T follicular helper cell (primary cell): ENCODE results near the gene FFAR1.
A peak's percentile ranks its signal among the peaks of the same experiment; 100 is the strongest.
"Not testable (repeated sequence)": the region's sequence is repeated elsewhere in the genome, so short reads cannot be mapped to it uniquely, and the experiment has no call there.

Experiments
- DNase-seq: peaks from one replicate; pipeline ENCODE4 v3.0.0-alpha.2; 2020; ENCODE audit warnings: low read depth

The FFAR1 gene

DNA sequence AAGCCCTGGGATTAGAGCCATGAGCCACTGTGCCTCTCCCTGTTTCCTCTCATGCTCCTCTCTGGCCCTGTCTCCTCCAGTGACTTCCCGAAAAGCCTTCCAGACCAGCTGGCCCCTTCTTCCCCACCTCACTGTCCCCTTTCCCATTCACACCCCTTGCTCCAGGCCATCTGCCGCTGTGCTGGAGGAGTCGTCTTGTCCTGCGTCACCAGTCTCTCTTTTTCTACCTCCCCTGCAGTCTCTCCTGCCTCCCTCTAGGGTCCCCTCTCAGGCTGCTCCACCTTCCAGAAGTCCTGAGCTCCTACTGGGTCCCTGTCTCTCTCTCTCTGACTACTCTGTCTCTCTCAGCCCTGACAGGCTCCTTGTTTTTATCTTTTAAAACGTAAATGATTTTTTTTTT is 5.3 kb upstream of the FFAR1 start:
- DNase-seq = no peak

- no peak for DNase-seq
Measured at GRCh38 chr19:35344511-35345031, 3.1 kb upstream of the FFAR1 start.

- no peak for DNase-seq
Measured at GRCh38 chr19:35345671-35346111, 2.0 kb upstream of the FFAR1 start.

GRCh38 chr19:35346193-35347052 is 1.3 kb upstream of the FFAR1 start:
- DNase-seq = peak; percentile 60

- no peak for DNase-seq
Measured at GRCh38 chr19:35347930-35348298, 212 bp downstream of the FFAR1 start.

GRCh38 chr19:35348911-35349611 is 1.4 kb downstream of the FFAR1 start:
- DNase-seq = no peak

GRCh38 chr19:35349614-35350521 is 2.2 kb downstream of the FFAR1 start:
- no peak for DNase-seq

DNA sequence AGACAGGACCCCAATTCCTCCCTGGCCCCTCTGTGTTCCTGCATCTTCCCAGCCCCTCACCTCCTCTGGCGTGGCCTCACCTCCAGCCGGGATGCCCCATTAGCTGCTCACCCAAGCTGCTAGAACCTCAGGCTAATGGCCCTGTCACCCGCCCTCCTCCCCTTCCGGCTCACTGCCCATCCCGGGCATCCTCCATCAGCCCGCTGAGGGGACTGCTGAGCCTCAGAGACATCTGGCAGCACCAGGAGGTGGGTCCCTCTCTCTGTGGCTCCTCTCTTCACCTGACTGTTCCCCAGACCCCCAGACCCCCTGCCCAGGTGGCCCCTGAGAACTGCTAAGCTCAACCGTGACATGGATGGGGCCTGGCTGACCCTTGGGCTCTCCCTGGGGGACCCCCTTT is 2.9 kb downstream of the FFAR1 start:
- no peak for DNase-seq

DNA sequence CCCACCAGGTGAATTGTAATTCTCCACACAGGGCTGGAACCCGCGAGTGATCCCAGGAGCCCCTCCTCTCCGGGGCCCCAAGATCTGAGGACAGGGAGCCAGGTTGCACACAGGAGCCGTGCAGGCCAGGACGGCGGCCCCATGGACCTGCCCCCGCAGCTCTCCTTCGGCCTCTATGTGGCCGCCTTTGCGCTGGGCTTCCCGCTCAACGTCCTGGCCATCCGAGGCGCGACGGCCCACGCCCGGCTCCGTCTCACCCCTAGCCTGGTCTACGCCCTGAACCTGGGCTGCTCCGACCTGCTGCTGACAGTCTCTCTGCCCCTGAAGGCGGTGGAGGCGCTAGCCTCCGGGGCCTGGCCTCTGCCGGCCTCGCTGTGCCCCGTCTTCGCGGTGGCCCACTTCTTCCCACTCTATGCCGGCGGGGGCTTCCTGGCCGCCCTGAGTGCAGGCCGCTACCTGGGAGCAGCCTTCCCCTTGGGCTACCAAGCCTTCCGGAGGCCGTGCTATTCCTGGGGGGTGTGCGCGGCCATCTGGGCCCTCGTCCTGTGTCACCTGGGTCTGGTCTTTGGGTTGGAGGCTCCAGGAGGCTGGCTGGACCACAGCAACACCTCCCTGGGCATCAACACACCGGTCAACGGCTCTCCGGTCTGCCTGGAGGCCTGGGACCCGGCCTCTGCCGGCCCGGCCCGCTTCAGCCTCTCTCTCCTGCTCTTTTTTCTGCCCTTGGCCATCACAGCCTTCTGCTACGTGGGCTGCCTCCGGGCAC is 3.9 kb downstream of the FFAR1 start:
- no peak for DNase-seq

DNA sequence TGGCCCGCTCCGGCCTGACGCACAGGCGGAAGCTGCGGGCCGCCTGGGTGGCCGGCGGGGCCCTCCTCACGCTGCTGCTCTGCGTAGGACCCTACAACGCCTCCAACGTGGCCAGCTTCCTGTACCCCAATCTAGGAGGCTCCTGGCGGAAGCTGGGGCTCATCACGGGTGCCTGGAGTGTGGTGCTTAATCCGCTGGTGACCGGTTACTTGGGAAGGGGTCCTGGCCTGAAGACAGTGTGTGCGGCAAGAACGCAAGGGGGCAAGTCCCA is 4.4 kb downstream of the FFAR1 start:
- no peak for DNase-seq

DNA sequence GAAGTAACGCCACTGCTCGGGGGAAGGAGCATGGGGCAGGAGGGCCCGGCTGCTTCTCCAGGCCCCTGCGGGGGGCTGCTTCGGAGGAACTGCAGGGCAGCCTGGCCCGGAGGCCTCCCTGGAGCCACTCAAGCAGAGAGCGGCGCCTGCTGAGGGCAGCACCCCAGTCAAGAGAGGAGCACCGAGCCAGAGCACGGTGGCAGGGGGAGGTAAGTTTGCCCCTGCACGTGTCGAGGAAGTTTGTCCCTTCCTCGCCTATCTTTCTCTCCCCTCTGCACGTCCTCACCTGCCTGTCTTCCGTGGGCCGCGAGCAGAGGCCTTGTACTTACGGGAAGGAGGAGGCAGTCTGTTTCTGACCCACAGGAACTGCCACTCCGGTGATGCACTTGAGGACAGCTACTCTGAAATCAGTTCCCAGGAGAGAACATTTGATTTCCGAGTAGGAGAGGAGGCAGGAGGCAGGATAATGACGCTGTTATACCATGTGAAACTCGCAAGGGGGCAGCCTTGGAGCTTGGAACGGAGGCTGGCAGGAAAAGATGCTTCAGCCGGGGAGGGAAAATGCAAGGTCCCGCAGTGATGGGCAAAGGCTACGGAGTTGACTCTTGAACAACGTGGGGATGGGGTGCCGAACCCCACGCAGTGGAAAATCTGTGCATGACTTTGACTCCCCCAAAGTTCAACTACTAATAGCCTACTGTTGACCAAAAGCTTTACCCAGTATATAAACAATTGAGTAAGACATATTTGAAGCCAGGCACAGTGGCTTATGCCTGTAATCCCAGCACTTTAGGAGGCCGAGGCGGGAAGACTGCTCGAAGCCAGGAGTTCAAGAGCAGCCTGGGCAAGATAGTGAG is 5.0 kb downstream of the FFAR1 start:
- peak; percentile 50 for DNase-seq

GRCh38 chr19:35353635-35354034 is 5.9 kb downstream of the FFAR1 start:
- no peak for DNase-seq

DNA sequence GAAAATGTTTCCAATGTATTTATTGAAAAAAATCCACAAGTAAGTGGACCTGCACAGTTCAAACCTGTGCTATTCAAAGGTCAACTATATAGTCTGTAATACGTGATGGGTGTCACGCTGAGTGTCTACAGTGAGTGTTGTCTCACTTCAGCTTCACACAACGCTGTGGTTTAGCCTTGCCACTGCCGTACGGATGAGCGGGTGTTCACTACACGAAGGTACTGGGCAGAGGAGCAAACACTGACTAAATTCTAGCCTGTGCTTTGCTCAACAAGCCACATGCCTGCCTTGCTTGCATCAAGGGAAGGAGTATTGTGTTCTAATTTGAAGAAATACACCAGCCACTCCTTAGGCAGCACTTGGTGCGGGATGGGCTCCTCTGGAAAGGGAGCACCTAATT is 7.2 kb downstream of the FFAR1 start:
- DNase-seq = no peak

GRCh38 chr19:35355791-35356460 is 8.2 kb downstream of the FFAR1 start:
- DNase-seq = no peak

GRCh38 chr19:35357867-35358573 is 10.3 kb downstream of the FFAR1 start, which contains the start of gene FFAR3:
Gene FFAR3 (plus strand): TSS chr19:35358460. CDS start chr19:35358891, 431 bp downstream.
- DNase-seq = no peak

DNA sequence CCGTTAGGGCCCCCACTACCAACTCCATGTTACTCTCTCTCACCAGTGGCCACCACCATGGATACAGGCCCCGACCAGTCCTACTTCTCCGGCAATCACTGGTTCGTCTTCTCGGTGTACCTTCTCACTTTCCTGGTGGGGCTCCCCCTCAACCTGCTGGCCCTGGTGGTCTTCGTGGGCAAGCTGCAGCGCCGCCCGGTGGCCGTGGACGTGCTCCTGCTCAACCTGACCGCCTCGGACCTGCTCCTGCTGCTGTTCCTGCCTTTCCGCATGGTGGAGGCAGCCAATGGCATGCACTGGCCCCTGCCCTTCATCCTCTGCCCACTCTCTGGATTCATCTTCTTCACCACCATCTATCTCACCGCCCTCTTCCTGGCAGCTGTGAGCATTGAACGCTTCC is 11.1 kb downstream of the FFAR1 start:
- not testable (repeated sequence) for DNase-seq

DNA sequence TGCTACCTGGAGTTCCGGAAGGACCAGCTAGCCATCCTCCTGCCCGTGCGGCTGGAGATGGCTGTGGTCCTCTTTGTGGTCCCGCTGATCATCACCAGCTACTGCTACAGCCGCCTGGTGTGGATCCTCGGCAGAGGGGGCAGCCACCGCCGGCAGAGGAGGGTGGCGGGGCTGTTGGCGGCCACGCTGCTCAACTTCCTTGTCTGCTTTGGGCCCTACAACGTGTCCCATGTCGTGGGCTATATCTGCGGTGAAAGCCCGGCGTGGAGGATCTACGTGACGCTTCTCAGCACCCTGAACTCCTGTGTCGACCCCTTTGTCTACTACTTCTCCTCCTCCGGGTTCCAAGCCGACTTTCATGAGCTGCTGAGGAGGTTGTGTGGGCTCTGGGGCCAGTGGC is 11.7 kb downstream of the FFAR1 start:
- DNase-seq = not testable (repeated sequence)

GRCh38 chr19:35360081-35360480 is 12.4 kb downstream of the FFAR1 start:
- DNase-seq = not testable (repeated sequence)

- no peak for DNase-seq
Measured at GRCh38 chr19:35360880-35361420, 13.2 kb downstream of the FFAR1 start.
